ENCODE measurements around the gene CTNNBIP1.
"Not testable (repeated sequence)": the region's sequence is repeated elsewhere in the genome, so short reads cannot be mapped to it uniquely, and the experiment has no call there.

CTNNBIP1 gene

DNA sequence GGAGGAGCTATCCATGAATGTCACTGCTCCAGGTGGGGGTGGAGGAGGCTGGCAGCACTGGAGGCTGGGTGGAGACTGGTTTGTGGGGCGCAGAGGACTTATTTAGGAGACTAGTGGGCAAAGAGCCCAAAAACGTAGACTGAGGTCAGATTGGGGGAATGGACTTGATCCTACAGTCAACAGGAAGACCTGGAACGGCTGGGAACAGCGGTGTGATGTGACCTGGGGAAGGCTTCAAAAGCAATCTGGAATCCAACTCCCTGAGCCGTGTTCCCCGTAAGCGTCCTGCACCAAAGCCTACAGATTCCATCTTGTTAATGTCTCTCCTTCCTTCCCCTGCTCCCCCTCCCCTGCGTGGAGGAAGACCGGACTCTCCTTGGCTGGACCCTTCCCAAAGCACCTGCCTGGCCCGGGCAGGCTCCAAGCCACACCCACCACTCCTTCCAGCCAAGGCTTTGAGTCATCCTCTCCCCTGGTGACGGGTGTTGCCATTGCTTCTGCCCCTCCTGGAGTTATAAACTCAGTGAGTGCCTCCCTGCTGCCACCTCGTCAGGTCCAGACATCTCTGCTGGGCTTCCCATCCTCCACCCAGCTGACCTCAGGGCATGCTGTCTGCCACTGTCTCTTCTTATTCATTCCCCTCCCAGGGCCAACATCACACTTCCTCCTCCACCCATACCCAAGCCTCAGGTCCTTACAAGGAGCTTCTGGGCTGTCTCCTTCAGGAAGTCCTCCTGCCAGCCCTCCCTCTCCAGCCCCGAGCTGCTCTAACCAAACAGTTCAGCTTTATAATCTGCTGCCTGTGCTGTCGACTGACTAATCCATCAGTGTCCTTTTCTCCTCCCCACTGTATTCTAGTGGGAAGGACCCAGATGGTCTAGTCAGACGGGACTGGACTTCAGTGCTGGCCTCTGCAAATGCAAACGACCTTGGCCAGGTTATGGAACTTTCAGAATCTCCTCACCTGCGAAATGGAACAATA is 84.7 kb downstream of the CTNNBIP1 start:
- DNase-seq = no peak

DNA sequence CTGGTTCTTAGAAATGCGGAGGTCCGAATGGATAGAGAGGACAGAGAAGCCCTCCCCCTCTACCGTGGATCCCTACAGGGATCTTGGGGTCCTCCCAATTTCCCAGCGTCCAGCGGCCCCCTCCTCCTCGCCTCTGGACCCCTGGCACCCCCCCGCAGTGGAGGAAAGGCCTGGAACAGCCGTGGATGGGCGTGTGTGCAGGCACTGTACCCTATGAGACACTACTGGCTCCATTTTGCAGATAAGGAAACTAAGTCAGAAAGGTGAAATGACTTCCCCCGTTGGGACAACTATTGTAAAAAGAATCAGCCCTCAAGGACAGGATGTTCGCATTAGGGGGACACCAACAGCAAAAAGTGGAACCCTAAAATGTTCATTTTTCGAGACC is 85.4 kb downstream of the CTNNBIP1 start:
- no peak for DNase-seq

DNA sequence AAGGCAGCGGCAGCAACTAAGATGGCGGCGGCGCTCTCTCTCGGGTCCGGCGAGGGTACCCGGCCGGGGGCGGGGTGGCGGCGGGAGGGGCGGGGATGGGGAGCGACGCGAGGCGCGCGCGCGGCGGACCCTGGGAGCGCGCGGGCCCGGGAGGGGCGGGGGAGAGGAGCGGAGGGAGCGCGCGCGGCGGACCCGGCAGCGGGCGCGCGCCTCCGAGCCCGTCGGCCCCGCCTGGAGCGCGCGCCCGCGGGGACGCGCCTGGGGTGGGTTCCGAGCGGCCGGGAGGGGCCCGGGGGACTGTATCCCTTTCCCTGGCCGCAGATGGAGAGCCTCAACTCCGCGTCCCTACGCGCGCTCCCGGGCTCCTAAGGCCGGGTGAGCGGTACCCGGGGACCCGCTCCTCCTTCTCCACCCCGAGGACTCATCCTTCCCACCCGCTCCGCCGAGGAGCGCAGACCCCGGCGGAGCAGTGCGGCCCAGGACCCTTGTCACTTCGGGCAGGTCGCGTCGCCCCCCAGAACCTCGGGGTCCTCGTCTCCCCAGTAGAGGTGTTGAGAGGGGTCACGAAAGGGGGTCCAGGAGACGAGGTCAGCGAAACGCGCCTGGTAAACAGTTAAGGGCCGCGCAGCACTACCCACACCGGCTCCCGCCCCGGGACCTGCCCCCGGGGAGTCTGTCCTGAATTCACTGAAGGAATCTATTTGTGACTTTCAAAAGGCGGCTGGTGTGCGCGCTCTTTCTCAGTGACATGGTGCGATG is 85.9 kb downstream of the CTNNBIP1 start, which contains the start of gene CLSTN1:
Gene CLSTN1, minus strand, starts transcription at position 23 of the 759 bp plus-strand sequence. CDS start 232 bp downstream, outside the sequence.
- DNase-seq = no peak

DNA sequence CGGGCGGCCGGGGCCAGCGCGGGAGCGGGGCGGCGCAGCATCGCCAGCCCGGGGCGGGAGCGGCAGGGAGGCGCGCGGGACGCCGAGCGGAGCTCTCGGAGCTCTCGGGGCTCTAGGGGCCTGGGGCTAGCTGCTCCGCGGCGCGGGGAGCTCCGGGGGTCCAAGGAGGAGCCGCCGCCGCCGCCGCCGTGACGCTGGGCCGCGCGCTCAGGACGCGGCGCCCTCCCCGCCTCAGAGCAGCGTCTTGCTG is 86.5 kb downstream of the CTNNBIP1 start:
- DNase-seq = no peak

DNA sequence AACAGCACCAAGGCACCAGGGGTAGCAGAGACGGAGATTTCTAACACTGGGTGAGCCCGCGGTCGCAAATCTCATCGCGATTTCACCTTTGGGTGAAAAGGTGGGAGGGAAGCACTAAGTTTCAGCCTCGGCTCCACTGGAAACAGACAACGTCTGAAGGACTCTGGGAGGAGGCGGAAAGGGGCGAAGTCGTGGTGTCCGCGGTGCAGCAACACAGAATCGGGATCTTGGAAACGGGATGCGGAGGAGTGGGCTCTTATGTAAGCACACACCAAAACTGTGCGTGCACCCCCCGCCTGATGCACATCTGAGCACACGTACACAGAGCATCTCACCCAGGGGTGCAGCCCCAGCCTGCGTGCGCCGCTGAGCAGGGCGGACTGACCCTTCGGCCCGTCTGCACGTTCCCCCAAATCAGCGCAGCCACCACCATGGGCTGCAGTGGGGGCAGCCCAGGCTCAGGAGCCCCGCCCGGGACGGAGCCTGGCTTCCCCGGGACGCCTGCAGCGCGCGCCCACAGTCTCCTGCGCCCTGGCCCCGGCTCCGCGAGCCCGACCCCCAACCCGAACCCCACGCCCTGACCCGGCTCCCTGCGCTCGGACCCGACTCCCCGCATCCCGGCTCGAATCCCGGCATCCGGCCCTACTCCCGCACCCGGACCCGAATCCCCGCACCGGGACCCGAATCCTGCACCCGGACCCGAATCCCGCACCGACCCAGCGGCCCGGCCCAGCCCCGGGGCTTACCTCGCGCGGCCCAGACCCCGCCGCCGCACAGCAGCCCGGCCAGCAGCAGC is 87.0 kb downstream of the CTNNBIP1 start:
- no peak for DNase-seq

DNA sequence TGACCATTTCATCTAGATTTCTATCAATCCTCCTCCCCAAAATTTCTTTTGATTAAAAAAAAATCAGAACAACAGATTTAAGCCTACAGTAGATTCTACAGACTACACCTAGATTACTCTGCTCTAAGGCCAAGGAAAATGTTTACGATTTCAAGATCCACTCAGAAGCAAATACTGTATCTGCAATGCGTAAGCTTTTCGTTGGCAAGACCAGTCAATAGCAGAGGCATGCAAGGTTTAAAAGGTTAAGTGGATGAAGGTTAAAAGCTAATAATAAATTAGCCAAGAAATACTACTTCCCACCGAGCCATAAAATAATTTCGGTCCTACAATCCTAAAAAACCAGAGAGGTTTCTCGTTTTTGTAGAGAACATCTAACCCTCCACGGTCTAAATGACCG is 87.6 kb downstream of the CTNNBIP1 start:
- DNase-seq = no peak

DNA sequence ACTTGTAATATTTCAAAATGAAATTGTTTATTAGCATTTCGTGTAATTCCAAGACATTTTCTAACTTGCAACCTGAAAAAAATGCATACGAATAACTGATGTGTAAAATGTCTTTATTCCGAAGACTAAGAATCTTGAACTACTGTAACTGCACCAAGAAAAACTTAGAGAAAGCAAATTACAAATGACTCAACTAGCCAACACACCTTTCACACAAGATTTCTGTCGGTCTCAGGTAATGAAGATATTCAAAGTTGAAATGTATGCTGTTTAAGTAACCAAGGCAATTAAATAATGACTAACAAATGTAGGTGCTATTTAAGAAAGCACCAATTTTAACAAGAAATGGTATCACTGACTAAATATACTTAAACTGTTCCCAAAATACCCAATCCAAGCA is 88.4 kb downstream of the CTNNBIP1 start:
- no peak for DNase-seq

DNA sequence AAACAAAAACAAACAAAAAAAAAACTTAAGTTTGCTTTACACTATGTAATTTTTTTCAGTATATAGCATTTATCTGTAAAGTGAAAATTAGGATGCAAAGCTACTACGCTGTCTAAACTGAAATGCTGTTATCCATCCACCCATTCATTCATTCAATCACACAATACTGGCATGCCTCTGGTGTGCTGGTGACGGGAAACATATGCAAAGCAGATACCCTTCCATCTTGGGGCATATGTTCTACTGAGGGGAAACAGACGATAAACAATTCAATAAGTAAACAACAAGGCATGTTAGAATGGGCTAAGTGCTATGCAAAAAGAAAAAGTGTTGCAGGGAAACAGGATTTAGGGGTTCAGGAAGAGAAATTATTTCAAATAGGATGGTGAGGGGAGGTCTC is 89.5 kb downstream of the CTNNBIP1 start:
- no peak for DNase-seq

DNA sequence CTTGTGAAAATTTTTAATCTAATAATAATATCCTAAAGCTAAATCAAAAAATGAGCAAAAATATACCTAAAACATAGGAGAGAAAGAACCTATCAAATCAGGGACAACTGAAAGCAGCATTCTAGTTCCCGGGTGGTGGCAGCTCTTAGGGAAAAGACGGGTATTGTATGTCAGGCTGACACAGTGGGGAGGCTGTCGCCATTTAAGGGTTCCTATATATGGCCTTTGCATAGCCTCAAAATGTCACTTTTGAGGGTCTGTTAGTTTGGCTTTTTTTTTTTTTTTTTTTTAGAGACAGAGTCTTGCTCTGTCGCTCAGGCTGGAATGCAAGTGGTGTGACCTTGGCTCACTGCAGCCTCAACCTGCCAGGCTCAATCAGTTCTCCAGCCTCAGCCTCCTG is 92.3 kb downstream of the CTNNBIP1 start:
- DNase-seq = no peak

DNA sequence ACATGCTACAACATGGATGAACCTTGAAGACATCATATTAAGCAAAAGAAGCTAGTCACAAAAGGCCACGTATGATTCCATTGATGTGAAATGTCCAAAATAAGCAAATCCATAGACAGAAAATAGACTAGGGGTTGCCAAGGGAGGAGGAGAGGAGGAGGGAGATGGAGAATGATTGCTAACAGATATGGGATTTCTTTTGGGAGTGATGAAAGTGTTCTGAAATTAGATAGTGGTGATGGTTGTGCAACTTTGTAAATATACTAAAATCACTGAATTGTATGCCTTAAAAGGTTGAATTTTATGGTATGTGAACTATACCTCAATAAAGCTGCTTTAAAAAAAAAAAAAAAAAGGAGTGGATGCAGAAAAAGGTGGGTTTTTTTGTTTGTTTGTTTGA is 93.9 kb downstream of the CTNNBIP1 start:
- DNase-seq = no peak

DNA sequence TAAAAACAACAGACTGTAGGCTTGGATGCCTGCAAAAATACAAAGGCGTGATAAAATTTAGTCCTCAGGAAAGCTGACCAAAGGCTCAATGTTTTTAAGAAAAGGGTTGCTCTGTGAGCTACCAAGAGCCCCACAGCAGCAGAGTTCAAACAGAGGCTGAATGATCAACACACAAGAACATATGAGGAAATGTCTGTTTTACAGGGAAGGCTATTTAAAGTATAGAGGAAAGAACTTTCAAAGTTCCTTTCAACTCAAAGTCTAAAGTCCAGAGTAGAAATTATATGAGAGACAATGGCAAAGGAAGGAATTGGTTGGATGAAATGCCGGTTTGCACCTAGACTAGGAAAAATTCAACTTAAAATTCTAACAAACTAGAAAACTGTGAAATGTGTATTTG is 94.9 kb downstream of the CTNNBIP1 start:
- no peak for DNase-seq

DNA sequence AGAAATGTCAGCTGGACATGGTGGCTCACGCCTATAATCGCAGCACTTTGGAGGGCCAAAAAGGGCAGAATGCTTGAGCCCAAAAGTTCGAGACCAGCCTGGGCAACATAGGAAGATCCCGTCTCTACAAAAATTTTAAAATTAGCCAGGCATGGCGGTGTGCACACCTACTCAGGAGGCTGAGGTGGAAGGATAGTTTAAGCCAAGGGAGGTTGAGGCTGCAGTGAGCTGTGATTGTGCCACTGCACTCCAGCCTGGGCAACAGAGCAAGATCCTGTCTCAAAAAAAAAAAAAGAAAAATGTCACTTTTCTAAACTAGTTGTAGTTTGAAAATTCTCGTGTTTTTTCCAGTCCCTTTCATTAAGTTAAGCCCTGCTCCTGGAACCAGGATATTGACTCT is 95.5 kb downstream of the CTNNBIP1 start:
- DNase-seq = no peak

DNA sequence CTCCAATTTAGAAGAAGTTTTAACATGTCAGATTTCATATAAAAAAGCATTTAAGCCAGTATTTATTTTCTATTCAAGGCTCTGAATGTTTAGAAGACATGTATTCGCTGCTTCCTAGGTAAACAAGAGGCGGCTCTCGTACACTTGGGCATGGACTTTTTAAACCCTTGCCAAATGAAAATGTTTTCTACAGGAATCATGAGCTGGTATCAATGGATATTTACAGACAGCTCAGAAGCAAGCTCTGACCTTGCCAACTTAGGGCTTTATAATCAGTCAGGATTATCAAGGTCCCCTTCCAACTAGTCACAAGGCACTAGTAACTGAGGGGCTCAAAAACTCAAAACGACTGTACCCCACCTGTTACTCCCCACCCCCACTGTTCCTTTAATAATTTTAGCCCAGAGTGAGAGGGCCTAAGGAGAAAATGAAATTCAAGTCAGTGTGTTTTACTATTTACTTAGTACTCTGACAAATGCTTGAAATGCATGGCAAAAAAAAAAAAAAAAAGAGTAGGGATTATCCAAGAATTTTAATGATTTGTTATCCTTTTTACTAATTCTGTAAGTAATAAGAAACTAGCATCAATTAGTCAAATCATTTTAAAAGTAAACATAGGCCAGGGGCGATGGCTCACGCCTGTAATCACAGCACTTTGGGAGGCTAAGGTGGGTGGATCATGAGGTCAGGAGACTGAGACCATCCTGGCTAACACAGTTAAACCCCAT is 98.7 kb downstream of the CTNNBIP1 start:
- DNase-seq = no peak

DNA sequence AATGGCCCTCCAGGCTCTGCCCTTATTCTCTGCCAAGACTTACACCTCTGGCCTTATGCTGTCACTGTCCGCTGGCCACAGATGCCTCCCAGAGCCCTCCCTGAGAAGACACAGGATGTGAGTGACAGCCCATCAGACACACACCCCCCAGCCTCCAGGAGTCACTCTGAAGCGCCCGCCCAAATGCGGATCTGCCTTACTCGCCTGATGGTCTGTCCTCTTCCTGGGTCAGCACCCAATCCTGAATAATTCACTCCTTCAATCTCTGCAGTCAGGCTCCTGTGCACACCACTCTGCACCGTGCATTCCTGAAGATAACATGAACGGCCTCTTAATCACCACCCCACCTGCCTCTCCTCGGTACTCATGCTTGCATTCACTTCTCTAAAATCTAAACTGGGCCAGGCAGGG is 101.0 kb downstream of the CTNNBIP1 start:
- no peak for DNase-seq

DNA sequence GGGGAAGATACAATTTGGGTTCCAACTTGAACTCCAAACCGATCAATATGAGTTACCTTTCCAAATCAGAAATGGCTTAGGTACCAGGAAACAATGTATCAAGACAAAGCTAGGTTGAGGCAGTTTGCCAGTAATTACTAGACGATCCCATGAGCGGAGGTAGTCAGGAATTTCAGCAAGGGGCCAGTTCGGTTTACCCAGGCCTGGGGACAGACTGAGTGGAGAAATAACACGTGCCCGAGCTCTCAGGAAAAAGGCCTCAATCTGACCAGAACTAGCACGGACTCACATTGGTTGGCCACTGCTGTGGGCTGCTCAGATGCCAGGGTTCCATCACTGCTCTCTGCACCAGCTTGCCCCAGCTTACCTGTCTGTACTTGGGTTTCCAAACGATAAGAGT is 101.6 kb downstream of the CTNNBIP1 start:
- no peak for DNase-seq

DNA sequence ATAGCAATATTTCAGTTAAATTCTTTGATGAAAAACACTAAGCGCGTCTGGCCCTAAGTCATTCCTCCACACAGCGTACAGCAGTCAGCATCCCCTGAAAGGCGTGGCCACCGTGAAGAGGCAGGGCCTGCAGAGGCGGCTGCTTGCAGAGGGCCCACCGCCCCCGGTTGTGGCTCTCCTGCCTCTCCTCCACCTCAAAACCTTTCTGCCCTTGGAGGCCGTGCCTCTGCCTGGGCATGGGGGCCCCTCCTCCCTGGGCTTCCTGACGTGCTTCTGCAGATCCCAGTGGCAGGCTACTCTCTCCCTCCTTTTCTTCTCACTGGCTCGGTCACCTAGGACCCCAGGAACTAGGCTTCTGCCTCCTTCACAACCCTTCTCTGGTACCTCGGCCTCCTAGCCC is 102.5 kb downstream of the CTNNBIP1 start:
- DNase-seq = no peak

DNA sequence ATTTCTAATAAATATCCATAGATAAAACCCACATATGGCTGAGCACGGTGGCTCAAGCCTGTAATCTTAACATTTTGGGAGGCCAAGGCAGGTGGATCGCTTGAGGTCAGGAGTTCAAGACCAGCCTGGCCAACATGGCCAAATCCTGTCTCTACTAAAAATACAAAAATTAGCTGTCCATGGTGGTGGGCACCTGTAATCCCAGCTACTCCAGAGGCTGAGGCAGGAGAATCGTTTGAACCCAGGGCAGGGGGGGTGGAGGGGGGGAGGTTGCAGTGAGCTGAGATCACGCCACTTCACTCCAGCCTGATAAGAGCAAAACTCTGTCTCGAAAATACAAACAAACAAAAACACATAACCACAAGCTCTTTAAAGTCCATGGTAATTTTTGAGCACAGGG is 104.1 kb downstream of the CTNNBIP1 start:
- not testable (repeated sequence) for DNase-seq

DNA sequence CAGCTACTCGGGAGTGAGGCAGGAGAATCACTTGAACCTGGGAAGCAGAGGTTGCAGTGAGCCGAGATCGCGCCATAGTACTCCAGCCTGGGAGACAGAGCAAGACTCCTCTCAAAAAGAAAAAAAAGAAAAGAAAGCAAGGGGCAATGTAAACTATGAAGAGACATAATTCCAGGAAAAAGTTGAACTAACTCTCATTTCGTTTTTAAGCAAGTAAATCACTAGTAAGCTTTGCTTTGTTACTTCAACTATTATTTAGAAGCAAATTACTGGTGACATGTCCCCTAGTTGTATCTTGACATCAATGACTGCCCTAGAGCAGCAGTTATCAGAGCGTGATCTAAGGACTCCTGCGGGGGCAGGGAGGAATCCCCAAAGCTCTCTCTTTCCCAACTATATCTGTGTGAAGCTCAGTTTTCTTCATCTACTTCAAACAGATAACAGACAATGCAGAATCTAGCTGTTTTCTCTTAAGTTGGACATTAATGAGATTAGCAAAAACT is 105.0 kb downstream of the CTNNBIP1 start:
- DNase-seq = no peak

DNA sequence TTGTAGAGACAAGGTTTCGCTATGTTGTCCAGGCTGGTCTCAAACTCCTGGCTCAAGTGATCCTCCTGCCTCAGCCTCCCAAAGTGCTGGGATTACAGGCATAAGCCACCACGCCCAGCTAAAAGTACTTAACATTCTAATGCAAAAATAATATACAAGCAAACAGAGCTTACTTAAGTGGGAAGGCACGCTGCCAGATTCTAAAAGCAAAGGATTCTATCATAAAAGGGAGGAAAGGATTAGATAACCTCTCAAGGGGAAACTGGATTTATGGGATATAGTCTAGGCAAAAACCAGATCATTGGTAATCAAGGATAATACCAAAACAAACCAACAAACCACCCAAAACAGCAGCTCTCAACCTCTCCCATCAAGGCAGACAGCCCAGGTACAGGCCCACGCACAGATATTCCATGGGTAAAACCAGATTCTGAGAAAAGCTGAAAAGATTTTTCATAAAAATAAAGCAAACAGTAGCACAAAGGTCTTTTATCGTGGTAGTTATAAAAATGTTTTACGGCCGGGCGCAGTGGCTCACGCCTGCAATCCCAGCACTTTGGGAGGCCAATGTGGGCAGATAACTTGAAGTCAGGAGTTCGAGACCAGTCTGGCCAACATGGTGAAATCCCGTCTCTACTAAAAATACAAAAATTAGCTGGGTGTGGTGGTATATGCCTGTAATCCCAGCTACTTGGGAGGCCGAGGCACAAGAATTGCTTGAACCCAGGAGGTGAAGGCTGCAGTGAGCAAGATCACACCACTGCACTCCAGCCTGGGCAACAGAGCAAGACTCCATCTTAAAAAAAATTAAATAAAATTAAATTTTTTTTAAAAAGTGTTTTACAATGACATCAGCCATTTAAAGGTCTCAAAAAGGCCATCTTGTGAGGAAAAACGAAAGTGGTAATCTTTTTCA is 106.8 kb downstream of the CTNNBIP1 start:
- DNase-seq = not testable (repeated sequence)

DNA sequence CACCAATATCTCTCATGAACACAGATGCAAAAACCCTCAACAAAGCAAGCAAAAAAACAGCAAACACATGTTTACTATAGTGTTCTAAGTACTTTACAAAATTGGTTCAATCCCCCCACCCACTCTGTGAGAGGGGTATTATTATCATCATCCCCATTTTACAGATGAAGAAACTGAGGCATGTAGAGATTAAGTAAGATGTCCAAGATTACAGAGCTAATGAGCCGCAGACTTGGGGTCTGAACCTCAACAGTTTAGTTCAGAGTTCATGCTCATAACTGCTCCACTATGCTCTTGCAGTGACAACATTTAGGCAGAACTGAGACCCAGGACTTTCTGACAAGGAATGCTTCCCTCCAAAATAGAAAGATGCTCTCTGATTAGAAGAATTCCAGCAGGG is 108.2 kb downstream of the CTNNBIP1 start:
- no peak for DNase-seq
